Osteocyte (in vitro differentiated cells): ENCODE measurements around the gene MKLN1. TPM values are rescaled to one million over a fixed set of nuclear protein-coding genes. Genes with fewer than 3 reads are reported as not detected.

Experiments used
- DNase-seq: peaks from one replicate; pipeline ENCODE4 v3.0.0; 2021; ENCODE audit warnings: mixed read lengths; ENCODE audit not compliant: unreplicated experiment; ENCODE audit errors: extremely low spot score
- H3K27ac Mint-ChIP-seq: one replicate; pipeline ENCODE4 v1.8.0; 2021; ENCODE audit warnings: mild to moderate bottlenecking, mixed read lengths; ENCODE audit not compliant: unreplicated experiment
- H3K27me3 Mint-ChIP-seq: one replicate; pipeline ENCODE4 v1.8.0; 2021; ENCODE audit warnings: mixed read lengths; ENCODE audit not compliant: unreplicated experiment
- H3K36me3 Mint-ChIP-seq: one replicate; pipeline ENCODE4 v1.8.0; 2021; ENCODE audit warnings: mixed read lengths; ENCODE audit not compliant: unreplicated experiment
- H3K4me1 Mint-ChIP-seq: one replicate; pipeline ENCODE4 v1.8.0; 2021; ENCODE audit warnings: mixed read lengths; ENCODE audit not compliant: unreplicated experiment
- H3K4me3 Mint-ChIP-seq: one replicate; pipeline ENCODE4 v1.8.0; 2021; ENCODE audit warnings: mild to moderate bottlenecking, moderate library complexity, mixed read lengths; ENCODE audit not compliant: unreplicated experiment
- H3K9me3 Mint-ChIP-seq: one replicate; pipeline ENCODE4 v1.8.0; 2021; ENCODE audit warnings: mixed read lengths; ENCODE audit not compliant: unreplicated experiment
- CTCF ChIP-seq: fragments of 200-600 bp; sonication (generic); IDR thresholded peaks from 2 replicates; pipeline ENCODE4 v1.5.0; 2021; ENCODE audit warnings: antibody characterized with exemption, mild to moderate bottlenecking, moderate library complexity
- total RNA-seq: library from RNA; stranded (reverse); gene quantifications from 2 replicates; pipeline ENCODE4 v1.2.1, GENCODE V29; 2021

Gene MKLN1
- total RNA-seq, 1 donor from 2014 or later: 41.4 TPM

DNA sequence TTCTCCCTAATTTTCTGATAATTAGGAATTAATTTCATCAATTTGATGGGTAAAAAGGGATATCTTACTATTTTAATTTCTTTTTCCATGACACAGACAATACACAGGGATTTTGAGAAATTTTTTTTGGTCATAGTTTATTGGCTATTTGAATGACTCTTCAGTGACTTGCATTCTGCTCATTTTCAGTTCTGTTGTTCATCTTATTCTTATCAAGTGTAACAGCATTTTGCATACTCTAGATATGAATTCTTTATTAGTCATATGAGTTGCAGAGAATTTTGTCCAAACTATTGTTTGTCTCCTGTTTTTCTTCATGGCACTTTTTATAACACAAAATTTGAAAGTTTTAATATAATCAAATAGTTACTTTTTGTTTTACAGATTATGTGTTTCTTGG lies 41.7 kb downstream of the MKLN1 start:
- no peak for DNase-seq
- no peak for TF ChIP-seq CTCF
- H3K9me3 Mint-ChIP-seq: no peaks in the 10 kb centered on the region
- no peaks in the 10 kb centered on the region for H3K36me3 Mint-ChIP-seq
- H3K27me3 Mint-ChIP-seq: no peaks in the 10 kb centered on the region
- peaks cover 46% of the 10 kb centered on the region for H3K4me1 Mint-ChIP-seq
- no peak overlapping the region for H3K27ac Mint-ChIP-seq
- no peak overlapping the region for H3K4me3 Mint-ChIP-seq

- Mint-ChIP-seq H3K27ac (peak overlapping the region; percentile 48), H3K9me3 (no peaks in the 10 kb centered on the region), H3K4me3 (no peak overlapping the region), H3K4me1 (peaks cover 47% of the 10 kb centered on the region), H3K27me3 (no peaks in the 10 kb centered on the region), H3K36me3 (no peaks in the 10 kb centered on the region)
- no peak for TF ChIP-seq CTCF
- no peak for DNase-seq
Measured at GRCh38 chr7:131370523-131370968, 42.9 kb downstream of the MKLN1 start.

GRCh38 chr7:131371411-131371810 lies 43.7 kb downstream of the MKLN1 start:
- Mint-ChIP-seq H3K27ac (no peak overlapping the region), H3K27me3 (no peaks in the 10 kb centered on the region), H3K9me3 (no peaks in the 10 kb centered on the region), H3K36me3 (no peaks in the 10 kb centered on the region), H3K4me1 (peaks cover 40% of the 10 kb centered on the region), H3K4me3 (no peak overlapping the region)
- no peak for TF ChIP-seq CTCF
- DNase-seq: no peak

- no peaks in the 10 kb centered on the region for H3K9me3 Mint-ChIP-seq
- no peak overlapping the region for H3K27ac Mint-ChIP-seq
- peaks cover 38% of the 10 kb centered on the region for H3K4me1 Mint-ChIP-seq
- no peak overlapping the region for H3K4me3 Mint-ChIP-seq
- TF ChIP-seq CTCF: no peak
- no peaks in the 10 kb centered on the region for H3K36me3 Mint-ChIP-seq
- no peak for DNase-seq
- H3K27me3 Mint-ChIP-seq: no peaks in the 10 kb centered on the region
Measured at GRCh38 chr7:131372554-131372953, 44.9 kb downstream of the MKLN1 start.

- no peak overlapping the region for H3K4me3 Mint-ChIP-seq
- no peak for TF ChIP-seq CTCF
- H3K27ac Mint-ChIP-seq: no peak overlapping the region
- no peaks in the 10 kb centered on the region for H3K27me3 Mint-ChIP-seq
- no peaks in the 10 kb centered on the region for H3K9me3 Mint-ChIP-seq
- DNase-seq: no peak
- H3K4me1 Mint-ChIP-seq: peaks cover 22% of the 10 kb centered on the region
- no peaks in the 10 kb centered on the region for H3K36me3 Mint-ChIP-seq
Measured at GRCh38 chr7:131374821-131375220, 47.1 kb downstream of the MKLN1 start.
